HL-60 (cell line): ENCODE measurements around the gene SMOC2.

ENCODE experiments used
- CTCF ChIP-seq: IDR thresholded peaks from one replicate; pipeline ENCODE4 v1.5.1; 2011; ENCODE audit warnings: low read length, control low read depth, inconsistent platforms; ENCODE audit not compliant: insufficient read depth
- GABPA ChIP-seq: IDR thresholded peaks from 2 replicates; pipeline ENCODE4 v1.6.1; 2012; ENCODE audit warnings: low read depth
- POLR2AphosphoS5 ChIP-seq: IDR thresholded peaks from 2 replicates; pipeline ENCODE4 v1.6.1; 2012; ENCODE audit warnings: low read depth
- SPI1 ChIP-seq: IDR thresholded peaks from 2 replicates; pipeline ENCODE4 v1.6.1; 2012; ENCODE audit warnings: low read depth, mild to moderate bottlenecking, borderline replicate concordance
- TF ChIP-seq, protein P1 (sequence below): IDR thresholded peaks from 2 replicates; pipeline ENCODE4 v1.6.1; 2012; ENCODE audit warnings: low read depth; ENCODE audit not compliant: insufficient replicate concordance

DNA sequence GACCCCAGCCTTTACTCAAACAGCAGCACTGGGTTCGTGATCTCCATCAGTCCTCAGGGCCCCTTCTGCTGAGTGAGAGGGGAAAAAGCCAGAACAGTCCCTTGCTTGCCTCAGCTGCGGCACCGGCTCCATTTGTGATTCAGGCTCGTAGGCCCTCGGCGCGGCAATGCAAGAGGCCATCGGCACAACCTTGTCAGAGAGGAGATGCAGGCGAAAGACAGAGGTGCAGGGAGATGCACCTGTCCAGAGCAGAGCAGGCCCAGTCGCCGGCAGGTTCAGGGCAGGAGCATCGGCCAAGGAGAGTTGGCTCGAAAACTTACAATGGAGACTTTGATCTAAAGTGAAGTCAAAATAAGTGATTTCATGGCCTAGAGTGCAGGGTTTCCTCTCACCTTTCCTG lies 171.6 kb downstream of the SMOC2 start:
- TF ChIP-seq CTCF (no peak), POLR2AphosphoS5 (no peak), SPI1 (no peak), GABPA (no peak)
- TF ChIP-seq, protein P1, sequence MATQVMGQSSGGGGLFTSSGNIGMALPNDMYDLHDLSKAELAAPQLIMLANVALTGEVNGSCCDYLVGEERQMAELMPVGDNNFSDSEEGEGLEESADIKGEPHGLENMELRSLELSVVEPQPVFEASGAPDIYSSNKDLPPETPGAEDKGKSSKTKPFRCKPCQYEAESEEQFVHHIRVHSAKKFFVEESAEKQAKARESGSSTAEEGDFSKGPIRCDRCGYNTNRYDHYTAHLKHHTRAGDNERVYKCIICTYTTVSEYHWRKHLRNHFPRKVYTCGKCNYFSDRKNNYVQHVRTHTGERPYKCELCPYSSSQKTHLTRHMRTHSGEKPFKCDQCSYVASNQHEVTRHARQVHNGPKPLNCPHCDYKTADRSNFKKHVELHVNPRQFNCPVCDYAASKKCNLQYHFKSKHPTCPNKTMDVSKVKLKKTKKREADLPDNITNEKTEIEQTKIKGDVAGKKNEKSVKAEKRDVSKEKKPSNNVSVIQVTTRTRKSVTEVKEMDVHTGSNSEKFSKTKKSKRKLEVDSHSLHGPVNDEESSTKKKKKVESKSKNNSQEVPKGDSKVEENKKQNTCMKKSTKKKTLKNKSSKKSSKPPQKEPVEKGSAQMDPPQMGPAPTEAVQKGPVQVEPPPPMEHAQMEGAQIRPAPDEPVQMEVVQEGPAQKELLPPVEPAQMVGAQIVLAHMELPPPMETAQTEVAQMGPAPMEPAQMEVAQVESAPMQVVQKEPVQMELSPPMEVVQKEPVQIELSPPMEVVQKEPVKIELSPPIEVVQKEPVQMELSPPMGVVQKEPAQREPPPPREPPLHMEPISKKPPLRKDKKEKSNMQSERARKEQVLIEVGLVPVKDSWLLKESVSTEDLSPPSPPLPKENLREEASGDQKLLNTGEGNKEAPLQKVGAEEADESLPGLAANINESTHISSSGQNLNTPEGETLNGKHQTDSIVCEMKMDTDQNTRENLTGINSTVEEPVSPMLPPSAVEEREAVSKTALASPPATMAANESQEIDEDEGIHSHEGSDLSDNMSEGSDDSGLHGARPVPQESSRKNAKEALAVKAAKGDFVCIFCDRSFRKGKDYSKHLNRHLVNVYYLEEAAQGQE: no peak
